Myometrial cell (primary cell): ENCODE results near the gene TRPV3. TPM values are rescaled to one million over a fixed set of nuclear protein-coding genes. Genes with fewer than 3 reads are reported as not detected.

ENCODE experiments used
- total RNA-seq: library from RNA; depleted of rRNA; stranded (reverse); fragments of >200 nt; gene quantifications from 2 replicates; pipeline ENCODE4 v1.2.3, GENCODE V29; 2015

The TRPV3 gene
- total RNA-seq, result 0.53 and 6.6 TPM in 2 replicates

DNA sequence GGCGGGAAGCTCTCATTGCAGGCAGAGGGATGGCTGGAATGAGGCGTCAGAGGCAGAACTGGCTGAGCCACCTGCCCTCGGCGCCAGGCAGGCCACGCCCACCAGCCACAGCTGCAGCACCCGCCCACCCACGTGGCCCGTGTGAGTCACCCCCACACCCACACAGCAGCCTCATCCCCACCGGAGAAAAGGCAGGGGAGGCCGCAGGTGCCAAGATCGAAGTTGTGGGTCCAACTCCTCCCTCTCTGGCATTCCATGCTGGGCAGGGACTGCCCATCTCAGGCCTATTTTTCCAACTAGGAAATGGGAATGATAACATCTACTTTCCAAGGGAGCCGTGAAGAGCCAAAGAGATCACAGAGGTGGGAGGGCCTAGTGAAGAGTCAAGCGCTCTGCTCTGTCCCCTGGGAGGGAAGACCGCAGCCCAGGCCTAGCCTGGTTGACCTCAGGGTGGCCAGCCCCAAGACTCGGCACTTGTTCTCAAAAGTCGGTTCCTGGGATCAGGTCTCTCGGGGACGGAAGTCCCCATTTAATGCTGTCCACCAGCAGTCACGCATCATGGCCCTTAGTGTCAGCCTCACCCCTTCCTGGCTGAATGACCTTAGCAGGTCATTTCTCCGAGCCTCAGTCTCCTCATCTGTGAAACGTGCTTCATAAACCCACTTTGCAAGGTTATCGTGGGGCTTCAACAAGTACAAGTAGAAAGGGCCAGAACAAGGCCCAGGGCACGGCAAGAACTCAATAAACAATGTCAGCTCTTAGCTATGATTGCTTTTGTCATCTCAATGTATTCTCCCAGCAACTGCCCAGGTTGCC is at the start of gene TRPV3:
Gene TRPV3 (minus strand): TSS at position 45 of the 816 bp plus-strand sequence. CDS start 2,962 bp downstream, outside the sequence.

DNA sequence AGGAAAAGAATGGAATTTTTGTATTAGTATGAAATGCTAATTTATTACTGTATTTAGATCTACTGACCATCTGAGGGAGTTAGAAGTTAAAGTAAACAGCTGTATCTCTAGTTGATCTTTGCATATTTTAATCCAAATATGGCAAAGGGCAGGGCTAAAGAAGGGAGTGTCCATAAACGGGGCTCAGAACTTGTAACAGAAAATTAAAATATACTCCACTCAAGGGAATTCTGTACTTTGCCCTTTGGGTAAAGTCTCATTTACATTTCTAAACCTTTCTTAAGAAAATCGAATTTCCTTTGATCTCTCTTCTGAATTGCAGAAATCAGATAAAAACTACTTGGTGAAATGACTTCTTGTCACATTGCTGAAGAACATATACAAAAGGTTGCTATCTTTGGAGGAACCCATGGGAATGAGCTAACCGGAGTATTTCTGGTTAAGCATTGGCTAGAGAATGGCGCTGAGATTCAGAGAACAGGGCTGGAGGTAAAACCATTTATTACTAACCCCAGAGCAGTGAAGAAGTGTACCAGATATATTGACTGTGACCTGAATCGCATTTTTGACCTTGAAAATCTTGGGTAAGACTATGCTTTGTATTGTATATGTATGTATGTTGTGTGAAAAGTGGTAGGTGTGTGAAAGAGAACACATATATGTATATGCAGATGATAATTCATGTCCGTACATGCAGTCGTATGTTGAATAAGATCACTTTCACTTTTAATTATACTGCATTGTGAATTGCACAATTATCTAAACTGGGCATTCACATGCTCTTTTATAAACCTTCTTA is 81.6 kb downstream of the TRPV3 start, which contains the start of gene ASPA:
Gene ASPA (plus strand): TSS at position 186 of the 799 bp plus-strand sequence. CDS start 163 bp downstream, at position 349.

DNA sequence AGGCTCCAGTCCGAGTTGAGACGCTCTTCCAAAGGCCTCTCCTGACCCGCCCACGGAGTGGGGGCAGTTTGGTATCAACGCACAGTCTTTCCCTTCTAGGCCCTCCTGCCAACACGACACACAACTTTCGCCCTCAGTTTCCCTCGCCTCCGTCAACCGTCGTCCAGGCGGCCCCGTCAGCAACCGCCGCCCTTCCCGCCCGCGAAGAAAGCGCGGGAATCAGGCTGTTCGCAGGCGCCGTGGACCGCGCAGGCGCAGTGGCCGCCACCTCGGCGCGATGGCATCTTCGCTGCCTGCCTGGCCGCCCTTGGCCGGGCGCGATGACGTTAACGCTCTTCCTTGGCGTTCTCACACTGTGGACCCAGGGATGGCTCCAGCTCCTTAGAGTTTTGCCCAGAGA is 86.0 kb downstream of the TRPV3 start, which contains the start of gene SPATA22:
Gene SPATA22 (minus strand): TSS at position 221 of the 400 bp plus-strand sequence. CDS start 2,494 bp downstream, outside the sequence.

Other genes with a start within 250 kb of the TRPV3 start
- not detected in 2 replicates for gene OR3A2, start 171.5 kb downstream of the TRPV3 start, total RNA-seq
- not detected in 2 replicates for gene OR1E1, start 159.4 kb downstream of the TRPV3 start, total RNA-seq
- gene OR3A3, start 146.4 kb downstream of the TRPV3 start, total RNA-seq, result not detected in 2 replicates
- not detected in 2 replicates for gene OR1E2, start 124.0 kb downstream of the TRPV3 start, total RNA-seq
- 0.71 TPM in 1 of 2 replicates, not detected in the other for gene SPATA22, start 86.0 kb downstream of the TRPV3 start, total RNA-seq
- 1.2 and 1.6 TPM in 2 replicates for gene ASPA, start 81.8 kb downstream of the TRPV3 start, total RNA-seq
- 0.58 and 1.2 TPM in 2 replicates for gene TRPV1, start 51.6 kb upstream of the TRPV3 start, total RNA-seq
- gene SHPK, start 78.4 kb upstream of the TRPV3 start, total RNA-seq, result 12.8 and 13.0 TPM in 2 replicates
- gene CTNS, start 78.9 kb upstream of the TRPV3 start, total RNA-seq, result 20.0 and 23.9 TPM in 2 replicates
- gene TAX1BP3, start 110.8 kb upstream of the TRPV3 start, total RNA-seq, result 324 and 363 TPM in 2 replicates
- gene EMC6, start 111.0 kb upstream of the TRPV3 start, total RNA-seq, result 15.1 and 24.8 TPM in 2 replicates
- 7.8 and 11.7 TPM in 2 replicates for gene P2RX5, start 138.3 kb upstream of the TRPV3 start, total RNA-seq
- gene HASPIN, start 166.1 kb upstream of the TRPV3 start, total RNA-seq, result 4.1 and 5.8 TPM in 2 replicates
- gene ITGAE, start 243.4 kb upstream of the TRPV3 start, total RNA-seq, result 27.4 and 33.3 TPM in 2 replicates